SKM-1 treated with dmso at 0.1 percent for 144 hours (cell line): ENCODE data around the gene PSMC4.

ENCODE experiments used
- DNase-seq: peaks from one replicate; lab custom pipeline; 2025; ENCODE audit not compliant: unreplicated experiment; lab: John Stamatoyannopoulos, UW

The PSMC4 gene

DNA sequence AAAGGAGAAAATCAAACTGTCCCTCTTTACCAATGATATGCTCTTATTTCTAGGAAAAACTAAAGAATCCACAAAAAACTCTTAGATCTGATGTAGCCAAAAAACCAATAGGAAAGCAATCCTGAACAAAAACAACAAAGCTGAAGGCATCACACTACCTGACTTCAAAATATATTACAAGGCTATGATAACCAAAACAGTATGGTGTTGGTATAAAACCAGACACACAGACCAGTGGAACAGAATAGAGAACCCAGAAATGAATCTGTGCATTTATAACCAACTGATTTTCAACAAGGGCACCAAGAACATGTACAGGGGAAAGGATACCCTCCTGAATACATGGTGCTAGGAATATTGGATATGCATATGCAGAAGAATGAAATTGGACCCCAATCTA is 16.2 kb downstream of the PSMC4 start:
- DNase-seq = no peak

DNA sequence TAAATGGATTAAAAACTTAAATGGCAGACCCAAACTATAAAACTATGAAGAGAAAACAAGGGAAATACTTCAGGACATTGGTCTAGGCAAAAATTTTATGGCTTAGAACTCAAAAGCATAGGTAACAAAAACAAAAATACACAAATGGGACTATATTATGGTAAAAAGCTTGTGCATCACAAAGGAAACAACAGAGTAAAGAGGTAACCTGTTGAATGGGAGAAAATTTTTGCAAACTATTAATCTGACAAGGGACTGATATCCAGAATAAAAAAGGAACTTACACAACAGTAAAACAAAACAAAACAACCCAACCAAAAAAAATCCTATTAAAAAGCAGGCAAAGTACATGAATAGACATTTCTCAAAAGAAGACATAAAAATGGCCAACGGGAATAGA is 16.6 kb downstream of the PSMC4 start:
- DNase-seq = no peak

DNA sequence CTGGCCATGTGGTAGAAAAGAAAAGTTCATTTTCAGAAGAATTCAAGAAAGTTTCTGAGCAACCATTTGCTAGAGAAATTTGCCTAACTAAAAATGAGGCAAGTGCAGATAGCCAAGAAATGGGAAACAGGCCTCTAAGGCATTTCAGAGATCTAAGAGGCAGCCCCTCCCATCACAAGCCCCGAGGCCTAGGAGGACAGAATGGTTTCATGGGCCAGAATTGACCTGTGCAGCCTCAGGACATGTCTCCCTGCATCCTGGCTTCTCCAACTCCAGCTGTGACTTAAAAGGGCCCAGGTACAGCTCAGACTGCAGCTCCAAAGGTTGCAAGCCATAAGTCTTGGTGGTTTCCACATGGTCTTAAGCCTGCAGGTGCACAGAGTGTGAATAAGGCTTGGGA is 22.6 kb downstream of the PSMC4 start:
- no peak for DNase-seq

DNA sequence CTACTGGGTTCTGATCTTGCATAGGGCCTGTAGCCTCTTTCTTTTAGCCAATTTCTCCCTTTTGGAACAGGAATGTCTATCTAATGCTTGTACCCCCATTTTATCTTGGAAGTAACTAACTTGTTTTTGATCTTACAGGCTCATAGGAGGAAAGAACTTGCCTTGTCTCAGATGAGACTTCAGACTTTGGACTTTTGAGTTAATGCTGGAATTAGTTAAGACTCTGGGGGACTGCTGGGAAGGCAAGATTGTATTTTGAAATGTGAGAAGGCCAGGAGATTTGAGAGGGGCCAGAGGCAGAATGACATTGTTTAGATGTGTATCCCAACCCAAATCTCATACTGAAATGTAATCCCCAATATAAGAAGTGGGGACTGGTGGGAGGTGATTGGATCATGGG is 23.4 kb downstream of the PSMC4 start:
- DNase-seq = no peak

DNA sequence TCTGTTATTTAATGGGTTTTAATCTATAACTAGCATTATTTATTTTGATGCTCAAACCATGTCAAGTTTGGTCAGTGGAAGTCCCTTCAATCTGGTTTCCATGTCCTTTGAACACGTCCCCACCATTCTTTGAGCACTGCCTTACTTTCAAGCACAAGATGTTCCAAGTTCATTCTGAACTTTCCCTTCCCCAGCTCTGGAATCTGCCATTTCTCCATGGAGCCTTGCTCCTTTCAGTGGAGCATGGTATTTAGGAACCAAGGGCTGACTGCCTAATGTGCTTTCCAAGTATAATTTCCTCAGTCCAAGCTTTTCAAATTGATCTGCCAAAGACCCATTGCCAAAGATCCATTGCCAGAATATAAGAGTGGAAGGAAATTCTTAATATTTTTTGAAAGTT is 24.8 kb downstream of the PSMC4 start:
- DNase-seq = no peak

DNA sequence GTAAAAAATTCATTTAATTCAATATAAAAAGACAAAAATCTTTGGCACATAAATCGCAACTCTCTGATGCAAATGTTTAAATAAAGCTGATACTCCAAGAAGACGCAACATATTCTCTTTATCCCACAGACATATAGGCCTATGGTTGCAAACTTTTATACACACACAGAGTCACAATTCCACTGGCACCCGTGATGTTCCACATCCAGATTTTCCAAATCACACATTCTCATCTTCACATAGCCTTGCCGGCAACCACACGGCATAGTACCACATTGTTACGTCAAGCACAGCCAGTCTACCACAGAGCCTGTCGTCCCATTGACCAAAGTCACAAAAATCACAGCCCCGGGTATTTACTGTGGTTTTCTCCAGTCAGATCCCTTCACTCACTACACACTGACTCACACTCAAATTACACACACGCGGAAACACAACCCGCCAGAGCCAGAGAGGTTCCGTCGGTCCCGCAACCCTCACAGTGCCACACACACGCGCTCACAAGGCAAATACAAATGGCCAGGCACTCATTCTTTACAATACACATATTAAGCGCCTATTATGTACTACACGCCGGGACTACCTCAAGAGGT is 25.3 kb downstream of the PSMC4 start:
- no peak for DNase-seq

DNA sequence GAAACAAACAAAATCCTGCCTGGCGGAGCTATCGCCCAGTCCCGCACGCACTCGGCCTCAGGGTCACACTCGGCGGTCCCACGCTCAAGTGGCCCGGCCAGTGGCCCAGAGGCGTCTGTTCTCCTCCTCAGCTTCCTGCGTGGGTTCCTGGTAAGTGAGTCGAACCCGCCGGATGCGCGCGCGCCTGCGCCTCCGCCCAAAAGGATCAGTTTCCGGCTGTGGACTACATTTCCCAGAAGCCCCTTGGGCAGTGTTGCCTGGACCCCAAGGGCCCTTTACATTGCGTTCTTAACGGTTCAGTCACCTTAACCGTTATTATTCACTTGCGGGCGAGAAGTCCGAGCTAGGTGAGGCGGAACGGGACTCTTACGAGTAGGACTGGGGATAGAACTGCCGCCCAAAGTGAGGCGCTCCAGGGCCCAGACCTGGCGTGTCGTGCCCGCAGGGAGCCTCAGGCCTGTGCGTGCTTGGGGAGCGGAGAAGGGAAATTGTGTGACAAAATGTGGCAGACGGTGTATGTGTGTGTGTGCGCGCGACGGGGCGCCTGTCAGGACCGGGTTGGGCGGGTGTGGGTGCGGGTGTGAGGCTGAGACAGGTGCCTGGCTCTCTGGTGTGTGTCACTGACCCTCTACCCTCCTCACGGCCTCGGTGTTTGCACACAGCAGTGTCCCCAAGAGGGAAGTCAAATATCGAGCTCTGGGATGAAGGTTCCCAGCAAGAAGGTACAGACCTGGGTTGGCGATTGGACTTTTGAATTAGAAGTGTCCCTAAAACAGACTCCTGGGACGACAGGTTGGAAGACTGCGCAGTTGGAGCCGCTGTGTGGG is 26.1 kb downstream of the PSMC4 start, which contains the start of gene ZNF546:
Gene ZNF546 (plus strand): TSS at position 250 of the 827 bp plus-strand sequence. CDS start 1,267 bp downstream, outside the sequence.
- peak; percentile 77 for DNase-seq

DNA sequence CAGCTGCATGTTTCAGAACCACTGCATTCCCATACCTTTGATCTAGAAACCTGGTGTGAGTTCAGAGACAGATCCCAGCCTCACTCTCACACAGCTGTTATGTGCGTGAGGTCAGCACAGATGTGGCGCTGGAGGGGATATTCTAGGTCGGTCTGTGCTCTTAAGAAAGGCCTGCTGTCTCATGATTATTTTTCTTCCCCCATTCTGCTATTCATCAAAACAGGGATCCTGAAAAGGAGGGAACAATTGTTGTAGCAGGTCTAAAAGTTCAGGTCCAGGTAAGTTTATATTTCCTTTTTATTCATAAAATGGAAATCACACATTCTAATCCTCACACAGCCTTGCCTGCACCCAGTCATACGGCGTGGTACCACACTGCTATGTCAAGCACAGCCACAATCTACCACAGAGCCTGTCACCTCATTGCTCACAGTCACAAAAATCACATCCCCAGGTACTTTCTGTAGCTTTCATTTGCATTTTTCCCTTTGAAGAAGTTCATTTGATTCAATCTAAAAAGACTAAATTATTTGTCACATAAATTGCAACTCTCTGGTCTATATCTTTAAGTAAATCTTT is 26.8 kb downstream of the PSMC4 start:
- no peak for DNase-seq

DNA sequence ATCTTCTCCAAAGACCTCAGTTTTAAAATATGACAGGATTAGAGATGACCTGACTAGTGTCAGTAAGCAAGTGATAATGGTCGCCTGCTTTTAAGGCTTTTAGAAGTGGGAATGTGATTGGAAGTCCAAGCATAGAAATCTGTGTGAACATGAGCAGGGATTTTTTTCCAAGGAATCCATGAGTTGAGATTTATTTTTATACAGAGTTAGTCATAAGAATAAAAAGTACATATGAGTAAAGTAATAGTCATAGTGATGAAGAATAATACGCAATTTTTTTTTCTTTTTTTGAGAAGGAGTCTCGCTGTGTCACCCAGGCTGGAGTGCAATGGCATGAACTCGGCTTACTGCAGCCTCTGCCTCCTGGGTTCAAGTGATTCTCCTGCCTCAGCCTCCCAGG is 27.5 kb downstream of the PSMC4 start:
- no peak for DNase-seq

DNA sequence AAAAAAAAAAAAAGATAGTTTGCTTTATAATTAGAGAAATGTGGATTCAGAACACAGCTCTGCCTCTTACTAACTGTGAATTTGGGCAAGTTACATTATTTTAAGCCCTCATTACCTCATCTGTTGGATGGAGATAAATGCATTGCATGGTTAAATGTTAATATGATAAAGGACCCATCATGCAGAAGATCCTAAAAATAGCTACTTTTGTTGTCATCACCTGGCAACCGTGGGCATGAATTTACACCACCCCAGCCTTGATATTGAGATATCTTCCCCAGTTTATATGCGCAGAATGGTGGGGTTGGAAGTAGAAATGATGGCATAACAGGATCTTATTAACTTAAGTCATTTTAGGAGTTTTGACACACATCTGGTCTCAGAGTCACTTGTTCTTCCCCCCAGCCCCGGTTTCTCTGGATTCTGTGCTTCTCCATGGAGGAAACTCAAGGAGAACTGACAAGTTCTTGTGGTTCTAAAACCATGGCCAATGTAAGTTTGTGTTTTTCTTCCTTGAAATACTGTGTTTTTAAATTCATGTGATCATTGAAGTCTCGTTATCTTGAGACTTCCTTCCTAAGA is 34.8 kb downstream of the PSMC4 start:
- DNase-seq = no peak

DNA sequence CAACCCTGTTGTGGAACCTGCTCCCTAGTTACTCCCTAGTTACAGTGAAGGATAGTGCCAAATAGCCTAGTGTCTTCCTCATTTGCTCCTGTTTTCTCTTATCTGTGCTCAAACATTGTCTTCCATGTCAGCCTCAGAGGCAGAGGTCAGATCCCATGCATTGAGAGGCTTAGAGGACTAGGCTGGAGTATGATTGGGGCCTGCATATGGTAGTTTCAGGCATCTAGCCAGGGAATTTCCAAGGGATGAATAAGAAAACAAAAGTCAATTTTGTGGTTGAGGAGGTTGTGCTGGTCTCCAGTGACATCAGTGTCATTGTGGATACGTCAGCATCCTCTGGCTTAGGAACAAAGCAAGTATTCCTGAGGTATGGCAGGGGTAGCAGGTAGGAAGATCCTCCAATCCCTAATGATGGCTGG is 35.3 kb downstream of the PSMC4 start:
- no peak for DNase-seq

DNA sequence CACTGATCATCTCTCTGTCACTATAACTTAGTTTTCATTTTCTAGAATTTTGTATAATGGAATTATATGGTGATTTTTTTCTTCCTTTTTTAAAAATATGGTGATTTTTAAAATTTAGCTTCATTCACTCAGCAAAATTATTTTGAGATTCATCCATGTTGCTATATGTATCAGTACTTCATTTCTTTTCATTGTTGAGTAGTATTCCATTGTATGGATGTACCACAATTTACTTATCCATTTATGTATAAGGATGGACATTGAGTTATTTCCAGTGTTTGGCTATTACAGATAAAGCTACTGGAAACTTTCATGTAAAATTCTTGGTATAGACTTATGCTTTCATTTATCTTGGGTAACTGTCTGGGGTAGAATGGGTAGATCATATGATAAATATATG is 38.7 kb downstream of the PSMC4 start:
- no peak for DNase-seq

DNA sequence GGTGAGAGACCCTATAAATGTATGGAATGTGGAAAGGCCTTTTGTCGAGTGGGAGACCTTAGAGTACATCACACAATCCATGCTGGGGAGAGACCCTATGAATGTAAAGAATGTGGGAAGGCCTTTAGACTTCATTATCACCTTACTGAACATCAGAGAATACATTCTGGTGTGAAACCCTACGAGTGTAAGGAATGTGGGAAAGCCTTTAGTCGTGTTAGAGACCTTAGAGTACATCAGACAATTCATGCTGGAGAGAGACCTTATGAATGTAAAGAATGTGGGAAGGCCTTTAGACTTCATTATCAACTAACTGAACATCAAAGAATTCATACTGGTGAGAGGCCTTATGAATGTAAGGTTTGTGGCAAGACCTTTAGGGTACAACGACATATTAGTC is 43.0 kb downstream of the PSMC4 start:
- no peak for DNase-seq

DNA sequence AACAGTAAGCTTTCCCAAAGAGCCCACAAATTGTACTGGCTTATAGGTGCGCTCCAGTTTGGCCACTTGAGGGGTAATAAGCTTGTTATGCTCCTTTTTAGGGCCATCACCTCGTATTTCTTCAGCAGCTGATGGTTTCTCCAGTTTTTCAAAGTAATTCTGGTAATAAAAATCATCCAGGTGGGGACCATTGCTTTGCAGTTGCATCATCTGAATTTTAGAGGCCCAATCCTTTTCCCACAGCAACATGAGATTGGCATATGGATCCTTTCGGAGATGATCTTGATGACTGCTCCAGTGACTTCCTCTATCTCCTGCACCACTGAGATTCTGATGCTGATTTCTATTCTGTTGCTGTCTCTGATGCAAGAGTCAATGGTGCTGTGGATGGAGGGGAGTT is 53.0 kb downstream of the PSMC4 start:
- no peak for DNase-seq

DNA sequence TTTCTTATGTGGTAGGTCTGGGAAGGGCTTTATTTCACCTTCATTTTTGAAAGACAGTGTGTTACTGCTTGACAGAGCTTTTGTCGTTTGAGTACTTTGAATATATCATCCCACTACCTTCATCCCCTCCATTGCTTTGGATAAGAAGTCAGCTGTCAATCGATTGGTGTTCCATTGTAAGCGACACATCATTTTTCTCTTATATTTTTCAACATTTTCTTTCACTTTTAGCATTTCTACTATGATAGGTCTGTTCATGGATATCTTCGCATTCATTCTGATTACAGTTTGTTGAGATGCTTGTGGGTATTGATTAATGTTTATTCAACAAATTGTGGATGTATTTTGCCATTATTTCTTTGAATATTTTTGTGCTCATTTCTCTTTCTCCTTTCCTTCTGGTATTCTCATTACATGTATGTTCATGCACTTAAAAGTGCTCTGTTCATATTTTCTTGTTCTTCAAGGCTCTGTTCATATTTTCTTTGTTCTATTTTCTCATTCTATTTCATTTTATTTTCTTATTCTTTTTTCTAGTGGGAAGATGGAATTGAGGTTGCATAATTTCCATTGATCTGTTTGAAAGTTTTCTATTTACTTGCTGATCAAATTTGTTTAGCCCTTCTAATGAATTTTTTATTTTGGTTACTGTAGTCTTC is 55.1 kb downstream of the PSMC4 start:
- no peak for DNase-seq

DNA sequence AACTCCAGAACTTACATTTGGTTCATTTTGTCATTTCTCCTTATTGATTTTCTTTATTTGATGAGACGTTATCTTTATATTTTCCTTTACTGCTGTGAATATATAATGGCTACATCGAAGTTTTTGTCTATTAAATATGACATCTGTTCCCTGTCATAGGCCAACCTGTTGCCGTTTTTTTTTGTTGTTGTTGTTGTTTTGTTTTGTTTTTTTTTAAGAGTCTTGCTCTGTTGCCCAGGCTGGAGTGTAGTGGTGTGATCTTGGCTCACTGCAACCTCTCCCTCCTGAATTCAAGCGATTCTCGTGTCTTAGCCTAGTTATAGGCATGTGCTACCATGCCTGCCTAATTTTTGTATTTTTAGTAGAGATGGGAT is 55.6 kb downstream of the PSMC4 start:
- no peak for DNase-seq
